NCI-H1417 (cell line): ENCODE data around the gene PCNX3.
A peak's percentile ranks its signal among the peaks of the same experiment; 100 is the strongest.

Experiments used
- DNase-seq, 3 experiments: peaks; one replicate each; lab custom pipeline; 2025; lab: John Stamatoyannopoulos, UW

PCNX3 gene

GRCh38 chr11:65639623-65640482 lies 24.3 kb downstream of the PCNX3 start:
- DNase-seq, result peak in 1 of 3 experiments; percentile 47

- no peak for DNase-seq
Observed at GRCh38 chr11:65640483-65641296, 25.1 kb downstream of the PCNX3 start.

- DNase-seq, result no peak
Observed at GRCh38 chr11:65641297-65642013, 25.9 kb downstream of the PCNX3 start.

GRCh38 chr11:65642014-65642671 lies 26.6 kb downstream of the PCNX3 start:
- no peak for DNase-seq

- DNase-seq, result no peak
Observed at GRCh38 chr11:65643971-65644370, 28.4 kb downstream of the PCNX3 start.

- DNase-seq, result no peak
Observed at GRCh38 chr11:65644837-65645236, 29.3 kb downstream of the PCNX3 start.

GRCh38 chr11:65645710-65646109 lies 30.1 kb downstream of the PCNX3 start:
- no peak for DNase-seq

- no peak for DNase-seq
Observed at GRCh38 chr11:65646288-65646957, 30.8 kb downstream of the PCNX3 start.

GRCh38 chr11:65646958-65647701 lies 31.6 kb downstream of the PCNX3 start:
- DNase-seq, result peak in 1 of 3 experiments; percentile 46

- DNase-seq, result no peak
Observed at GRCh38 chr11:65648997-65649493, 33.5 kb downstream of the PCNX3 start.

GRCh38 chr11:65649656-65650546 lies 34.3 kb downstream of the PCNX3 start:
- DNase-seq, result no peak

- no peak for DNase-seq
Observed at GRCh38 chr11:65650547-65651338, 35.2 kb downstream of the PCNX3 start.

- DNase-seq, result no peak
Observed at GRCh38 chr11:65651339-65651588, 35.7 kb downstream of the PCNX3 start.

- peak in 1 of 3 experiments; percentile 48 for DNase-seq
Observed at GRCh38 chr11:65651589-65652510, 36.3 kb downstream of the PCNX3 start.

GRCh38 chr11:65652511-65653228 lies 37.1 kb downstream of the PCNX3 start:
- peak; percentile 90 to 97 (median 96) for DNase-seq

GRCh38 chr11:65653229-65654225 lies 38.0 kb downstream of the PCNX3 start:
- DNase-seq, result no peak
